Natural killer cell (primary cell): ENCODE measurements around the gene MOXD1. TPM values are rescaled to one million over a fixed set of nuclear protein-coding genes. Genes with fewer than 3 reads are reported as not detected.
"Not testable (repeated sequence)": the region's sequence is repeated elsewhere in the genome, so short reads cannot be mapped to it uniquely, and the experiment has no call there.

Experiments
- ATAC-seq, 3 donors: fragments of 150-1000 bp in 2 of 3; fragments of 200-7000 bp in 1 of 3; cut with Tn5 transposase; 1 replicate in 1 of 3; 2 replicates in 2 of 3; pipeline ENCODE4 v1.10.0; 2021; ENCODE audit warnings: mild to moderate bottlenecking in 2 of 3, moderate library complexity in 2 of 3
- DNase-seq, 2 donors: peaks; one replicate each; pipeline versions ENCODE4 v3.0.0 to v3.0.0-alpha.2; 2013 to 2021; ENCODE audit warnings: mixed read lengths in 1 of 2
- H3K27ac ChIP-seq: one replicate; pipeline ENCODE4 v1.5.1; 2013; ENCODE audit warnings: mild to moderate bottlenecking, low read length
- H3K27me3 ChIP-seq: one replicate; pipeline ENCODE4 v1.6.1; 2013; ENCODE audit warnings: low read length; ENCODE audit not compliant: control insufficient read depth, insufficient read depth
- H3K36me3 ChIP-seq: one replicate; pipeline ENCODE4 v1.6.1; 2013; ENCODE audit warnings: low read length; ENCODE audit not compliant: control insufficient read depth, insufficient read depth
- H3K4me1 ChIP-seq: one replicate; pipeline ENCODE4 v1.6.1; 2013; ENCODE audit warnings: low read length; ENCODE audit not compliant: control insufficient read depth, insufficient read depth
- H3K4me3 ChIP-seq: one replicate; pipeline ENCODE4 v1.5.1; 2013; ENCODE audit warnings: low read length
- H3K9me3 ChIP-seq: one replicate; pipeline ENCODE4 v1.6.1; 2013; ENCODE audit warnings: low read length; ENCODE audit not compliant: control insufficient read depth, insufficient read depth
- H3K27ac Mint-ChIP-seq, 2 donors: one replicate each; pipeline ENCODE4 v1.8.0; 2022; ENCODE audit warnings: mild to moderate bottlenecking in 2 of 2, mixed read lengths in 2 of 2, moderate library complexity in 1 of 2
- H3K27me3 Mint-ChIP-seq, 2 donors: one replicate each; pipeline ENCODE4 v1.8.0; 2022; ENCODE audit warnings: low read depth in 2 of 2, mixed read lengths in 2 of 2
- H3K36me3 Mint-ChIP-seq: one replicate; pipeline ENCODE4 v1.8.0; 2022; ENCODE audit warnings: mixed read lengths
- H3K4me1 Mint-ChIP-seq, 2 donors: one replicate each; pipeline ENCODE4 v1.8.0; 2022; ENCODE audit warnings: mixed read lengths in 2 of 2
- H3K4me3 Mint-ChIP-seq: one replicate; pipeline ENCODE4 v1.8.0; 2022; ENCODE audit warnings: mild to moderate bottlenecking, moderate library complexity, mixed read lengths
- H3K9me3 Mint-ChIP-seq, 2 donors: one replicate each; pipeline ENCODE4 v1.8.0; 2022; ENCODE audit warnings: mixed read lengths in 2 of 2
- WGBS: methylation state at CpG from one replicate; pipeline ENCODE4 v1.1.7; 2013; ENCODE audit warnings: missing lambda C conversion rate; ENCODE audit not compliant: insufficient coverage; 5-methylcytosine and 5-hydroxymethylcytosine counted together
- intact Hi-C: fragments of 100-400 bp; cut with micrococcal nuclease; formaldehyde crosslinking; loops from one replicate; pipeline ENCODE4 v1.14.2; 2022
- total RNA-seq, 4 donors: library from RNA; stranded (reverse); fragments of 120-200 nt in 1 of 4; gene quantifications; one replicate each; pipeline versions ENCODE4 v1.2.3 to v1.2.4, GENCODE V29; 2013 to 2022
- TF ChIP-seq, protein P1 (sequence below): fragments of 200-600 bp; IDR thresholded peaks from one replicate; pipeline ENCODE4 v1.8.0; 2022; ENCODE audit warnings: antibody characterized with exemption

Gene MOXD1
- total RNA-seq, 3 donors from 2014 or later (not counting 1 experiment from before 2014, with no cell fraction given): not detected

DNA sequence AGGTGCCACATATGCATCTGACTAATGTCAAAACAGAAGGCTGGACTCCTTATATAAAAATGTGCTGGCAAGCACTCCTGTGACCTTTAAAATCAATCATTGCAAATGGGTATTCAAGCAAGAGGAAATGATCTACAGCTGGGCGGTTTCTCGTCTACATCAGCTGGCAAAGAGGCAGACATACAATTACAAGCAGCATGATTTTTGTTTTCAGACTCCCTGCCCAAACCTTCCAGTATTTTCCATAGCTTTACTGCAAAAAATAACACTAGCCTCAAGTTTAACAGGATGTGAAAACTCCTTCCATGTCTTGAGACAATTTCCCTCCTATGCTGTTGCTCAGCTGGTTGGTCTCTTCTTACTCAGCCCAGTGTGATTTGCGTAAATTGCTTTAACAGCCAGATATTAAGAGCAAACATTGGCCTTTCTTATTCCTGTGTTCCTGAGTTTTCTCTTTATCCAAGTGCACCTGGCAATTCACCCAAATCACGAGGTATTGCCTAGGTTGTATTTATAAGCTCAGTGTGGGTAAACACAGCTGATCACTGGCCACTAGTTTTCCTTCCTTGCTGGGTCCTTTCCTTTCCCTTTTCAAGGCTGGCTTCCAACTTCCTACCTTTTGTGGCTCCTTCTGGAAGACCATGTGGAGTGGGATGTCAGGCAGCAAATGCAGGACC, 130.4 kb downstream of the MOXD1 start:
- H3K36me3 ChIP-seq: no peaks in the 10 kb centered on the region
- peaks cover 7 to 46% of the 10 kb centered on the region in 2 donors for H3K27me3 Mint-ChIP-seq
- DNase-seq (no peak), ATAC-seq (no peak)
- H3K4me1 Mint-ChIP-seq: no peaks in the 10 kb centered on the region
- no peaks in the 10 kb centered on the region for H3K27me3 ChIP-seq
- H3K4me3 ChIP-seq: no peak overlapping the region
- H3K9me3 ChIP-seq: no peaks in the 10 kb centered on the region
- intact Hi-C loops: no loop called here
- TF ChIP-seq, protein P1, sequence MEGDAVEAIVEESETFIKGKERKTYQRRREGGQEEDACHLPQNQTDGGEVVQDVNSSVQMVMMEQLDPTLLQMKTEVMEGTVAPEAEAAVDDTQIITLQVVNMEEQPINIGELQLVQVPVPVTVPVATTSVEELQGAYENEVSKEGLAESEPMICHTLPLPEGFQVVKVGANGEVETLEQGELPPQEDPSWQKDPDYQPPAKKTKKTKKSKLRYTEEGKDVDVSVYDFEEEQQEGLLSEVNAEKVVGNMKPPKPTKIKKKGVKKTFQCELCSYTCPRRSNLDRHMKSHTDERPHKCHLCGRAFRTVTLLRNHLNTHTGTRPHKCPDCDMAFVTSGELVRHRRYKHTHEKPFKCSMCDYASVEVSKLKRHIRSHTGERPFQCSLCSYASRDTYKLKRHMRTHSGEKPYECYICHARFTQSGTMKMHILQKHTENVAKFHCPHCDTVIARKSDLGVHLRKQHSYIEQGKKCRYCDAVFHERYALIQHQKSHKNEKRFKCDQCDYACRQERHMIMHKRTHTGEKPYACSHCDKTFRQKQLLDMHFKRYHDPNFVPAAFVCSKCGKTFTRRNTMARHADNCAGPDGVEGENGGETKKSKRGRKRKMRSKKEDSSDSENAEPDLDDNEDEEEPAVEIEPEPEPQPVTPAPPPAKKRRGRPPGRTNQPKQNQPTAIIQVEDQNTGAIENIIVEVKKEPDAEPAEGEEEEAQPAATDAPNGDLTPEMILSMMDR: no peak
- no peak overlapping the region for H3K4me3 Mint-ChIP-seq
- no peak overlapping the region for H3K27ac ChIP-seq
- H3K36me3 Mint-ChIP-seq: no peaks in the 10 kb centered on the region
- no peaks in the 10 kb centered on the region for H3K4me1 ChIP-seq
- no peaks in the 10 kb centered on the region for H3K9me3 Mint-ChIP-seq
- no peak overlapping the region for H3K27ac Mint-ChIP-seq
- 70% methylated on average over 4 of the region's 4 CpGs for WGBS

DNA sequence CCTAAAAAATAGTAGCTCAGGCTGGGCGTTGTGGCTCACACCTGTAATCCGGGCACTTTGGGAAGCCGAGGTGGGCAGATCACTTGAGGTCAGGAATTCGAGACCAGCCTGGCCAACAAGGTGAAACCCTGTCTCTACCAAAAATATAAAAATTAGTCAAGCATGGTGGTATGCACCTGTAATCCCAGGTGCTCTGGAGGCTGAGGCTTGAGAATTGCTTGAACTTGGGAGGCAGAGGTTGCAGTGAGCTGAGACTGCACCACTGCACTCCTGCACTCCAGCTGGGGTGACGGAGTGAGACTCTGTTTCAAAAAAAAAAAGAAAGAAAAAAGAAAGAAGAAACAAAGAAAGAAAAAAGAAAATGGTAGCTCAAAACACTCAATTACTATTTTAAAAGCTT, 132.6 kb downstream of the MOXD1 start:
- not testable (repeated sequence) for H3K4me1 Mint-ChIP-seq

DNA sequence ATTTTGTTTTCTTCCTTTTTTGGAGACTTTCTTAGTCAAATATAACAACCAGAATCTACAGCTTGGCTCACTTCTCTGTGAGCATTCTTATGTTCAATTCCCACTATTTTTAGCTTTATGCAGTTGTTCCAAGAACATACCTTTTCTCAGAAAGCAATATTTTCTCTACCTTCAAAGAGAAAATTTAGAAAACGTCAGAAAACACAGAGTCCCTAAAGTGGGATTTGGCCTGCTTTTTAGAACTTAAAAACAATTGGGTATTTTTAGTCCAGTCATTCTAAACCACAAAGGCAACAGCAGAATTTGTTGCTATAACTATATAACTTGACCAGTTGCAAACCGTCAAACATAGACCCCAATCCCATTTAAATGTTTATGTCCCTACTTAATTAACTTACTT, 133.1 kb downstream of the MOXD1 start:
- Histone ChIP-seq H3K9me3 (no peaks in the 10 kb centered on the region), H3K4me3 (no peak overlapping the region), H3K4me1 (no peaks in the 10 kb centered on the region), H3K36me3 (no peaks in the 10 kb centered on the region), H3K27me3 (no peaks in the 10 kb centered on the region), H3K27ac (no peak overlapping the region)
- Mint-ChIP-seq H3K4me1 (no peaks in the 10 kb centered on the region), H3K36me3 (no peaks in the 10 kb centered on the region), H3K27me3 (peaks cover 0 to 35% of the 10 kb centered on the region in 2 donors), H3K9me3 (no peaks in the 10 kb centered on the region), H3K27ac (no peak overlapping the region), H3K4me3 (no peak overlapping the region)
- ATAC-seq: no peak
- no peak for DNase-seq
- 49% methylated on average over 2 of the region's 2 CpGs for WGBS
- intact Hi-C loops: no loop called here
- TF ChIP-seq, protein P1: no peak

More for the DNA sequence above, 132.6 kb downstream of the MOXD1 start:
- H3K27me3 Mint-ChIP-seq: peaks cover 0 to 35% of the 10 kb centered on the region in 2 donors
- DNase-seq, H3K4me1 ChIP-seq, intact Hi-C loops, H3K27ac Mint-ChIP-seq, H3K27me3 ChIP-seq, H3K4me3 ChIP-seq, H3K27ac ChIP-seq, H3K4me3 Mint-ChIP-seq, H3K36me3 Mint-ChIP-seq, ATAC-seq, H3K9me3 ChIP-seq, H3K36me3 ChIP-seq, H3K9me3 Mint-ChIP-seq: not testable (repeated sequence)
- WGBS: 81% methylated on average over 5 of the region's 5 CpGs

DNA sequence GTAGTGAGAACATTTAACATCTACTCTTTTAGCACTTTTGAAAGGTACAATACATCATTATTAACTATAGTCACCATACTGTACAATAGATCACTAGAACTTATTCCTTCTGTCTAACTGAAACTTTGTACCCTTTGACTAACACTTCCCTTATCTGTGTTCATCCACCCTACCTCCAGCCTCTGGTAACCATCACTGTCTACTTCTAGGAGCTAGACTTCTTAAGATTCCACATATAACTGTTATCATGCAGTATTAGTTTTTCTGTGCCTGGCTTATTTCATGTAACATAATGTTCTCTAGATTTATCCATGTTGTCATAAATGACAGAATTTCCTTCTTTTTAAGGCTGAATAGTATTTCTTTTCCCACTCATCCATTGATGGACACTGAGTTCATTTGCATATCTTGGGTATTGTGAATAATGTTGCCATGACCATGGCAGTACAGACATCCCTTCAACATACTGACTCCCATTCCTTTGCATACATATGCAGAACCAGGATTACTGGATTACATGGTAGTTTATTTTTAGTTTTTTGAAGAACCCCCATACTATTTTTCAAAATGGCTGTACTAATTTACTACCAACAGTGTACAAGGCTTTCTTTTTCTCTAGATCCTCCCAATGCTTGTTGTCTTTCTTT, 135.7 kb downstream of the MOXD1 start:
- TF ChIP-seq, protein P1: no peak
- no peaks in the 10 kb centered on the region for H3K36me3 ChIP-seq

More for the DNA sequence above, 135.7 kb downstream of the MOXD1 start:
- no peaks in the 10 kb centered on the region for H3K36me3 Mint-ChIP-seq
- no peak overlapping the region for H3K27ac Mint-ChIP-seq
- Histone ChIP-seq H3K27me3 (no peaks in the 10 kb centered on the region), H3K4me3 (no peak overlapping the region), H3K4me1 (no peaks in the 10 kb centered on the region), H3K9me3 (no peaks in the 10 kb centered on the region), H3K27ac (no peak overlapping the region)
- intact Hi-C loops: no loop called here
- H3K4me3 Mint-ChIP-seq: no peak overlapping the region
- H3K4me1 Mint-ChIP-seq: no peaks in the 10 kb centered on the region
- DNase-seq (no peak), ATAC-seq (peak in 1 of 3 donors; percentile 41)
- H3K9me3 Mint-ChIP-seq: no peaks in the 10 kb centered on the region
- H3K27me3 Mint-ChIP-seq: peaks cover 3 to 30% of the 10 kb centered on the region in 2 donors
